ENCODE results near the gene RHBDF2.

DNA sequence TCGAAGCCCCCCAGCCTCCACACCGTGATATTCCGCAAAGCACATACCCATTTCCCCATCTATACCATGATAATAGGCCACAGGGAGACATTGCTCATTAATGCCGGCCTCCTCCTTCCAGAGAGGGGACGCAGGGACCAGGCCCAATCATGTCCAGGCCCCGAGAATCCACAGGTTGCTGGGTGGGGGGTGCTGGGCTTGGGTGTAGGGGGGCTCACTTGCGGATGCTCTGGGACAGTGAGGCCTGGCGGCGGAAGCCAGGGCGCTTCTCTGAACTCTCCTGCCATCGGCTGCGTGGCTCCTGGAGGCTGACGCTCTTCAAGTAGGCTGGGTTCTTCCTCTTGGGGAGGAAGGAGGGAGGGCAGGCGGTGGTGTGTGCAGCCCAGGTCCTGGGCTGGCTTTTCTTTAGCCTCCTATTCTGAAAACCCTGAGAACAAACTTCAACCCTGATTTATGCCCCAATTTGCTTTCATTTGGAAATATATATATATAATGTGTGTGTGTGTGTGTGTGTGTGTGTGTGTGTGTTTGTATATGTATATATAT, 21.6 kb downstream of the RHBDF2 start:
- TF ChIP-seq, protein P1, sequence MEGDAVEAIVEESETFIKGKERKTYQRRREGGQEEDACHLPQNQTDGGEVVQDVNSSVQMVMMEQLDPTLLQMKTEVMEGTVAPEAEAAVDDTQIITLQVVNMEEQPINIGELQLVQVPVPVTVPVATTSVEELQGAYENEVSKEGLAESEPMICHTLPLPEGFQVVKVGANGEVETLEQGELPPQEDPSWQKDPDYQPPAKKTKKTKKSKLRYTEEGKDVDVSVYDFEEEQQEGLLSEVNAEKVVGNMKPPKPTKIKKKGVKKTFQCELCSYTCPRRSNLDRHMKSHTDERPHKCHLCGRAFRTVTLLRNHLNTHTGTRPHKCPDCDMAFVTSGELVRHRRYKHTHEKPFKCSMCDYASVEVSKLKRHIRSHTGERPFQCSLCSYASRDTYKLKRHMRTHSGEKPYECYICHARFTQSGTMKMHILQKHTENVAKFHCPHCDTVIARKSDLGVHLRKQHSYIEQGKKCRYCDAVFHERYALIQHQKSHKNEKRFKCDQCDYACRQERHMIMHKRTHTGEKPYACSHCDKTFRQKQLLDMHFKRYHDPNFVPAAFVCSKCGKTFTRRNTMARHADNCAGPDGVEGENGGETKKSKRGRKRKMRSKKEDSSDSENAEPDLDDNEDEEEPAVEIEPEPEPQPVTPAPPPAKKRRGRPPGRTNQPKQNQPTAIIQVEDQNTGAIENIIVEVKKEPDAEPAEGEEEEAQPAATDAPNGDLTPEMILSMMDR (conservative IDR thresholded peaks at IDR 0.05): no peak
- TF ChIP-seq EZH2 (IDR thresholded peaks at IDR 0.05; ENCODE audit: low read depth): no peak

Data from PC-9 (cell line).